HEK293 (cell line): ENCODE results near the gene CRYBG2.

Experiments
- CTCF ChIA-PET: fragments of 350-600 bp; formaldehyde crosslinking; extraction: SDS; loops from one replicate; lab custom pipeline; 2021; ENCODE audit warnings: antibody characterized with exemption; lab: Yijun Ruan, JAX
- POLR2A ChIA-PET: fragments of 300-600 bp; formaldehyde crosslinking; extraction: SDS; loops from one replicate; lab custom pipeline; 2020; ENCODE audit warnings: antibody characterized with exemption, inconsistent platforms; lab: Yijun Ruan, JAX
- H3K27ac ChIP-seq: fragments of 200-500 bp; sonication (Bioruptor generic); 2 replicates; pipeline ENCODE4 v1.5.1; 2014; ENCODE audit warnings: low read depth, low read length, control low read depth, inconsistent platforms; ENCODE audit errors: extremely low read depth
- H3K36me3 ChIP-seq, 2 experiments: fragments of 200-500 bp in 1 of 2; sonication (Bioruptor generic) in 1 of 2; 1 replicate in 1 of 2; 2 replicates in 1 of 2; pipeline ENCODE4 v1.5.1; 2014 to 2017; ENCODE audit warnings: inconsistent platforms in 2 of 2, low read length in 2 of 2; ENCODE audit not compliant: control insufficient read depth in 2 of 2, insufficient read depth in 1 of 2
- H3K4me1 ChIP-seq: fragments of 200-500 bp; sonication (Bioruptor generic); 2 replicates; pipeline ENCODE4 v1.5.1; 2014; ENCODE audit warnings: mild to moderate bottlenecking, low read length, inconsistent platforms; ENCODE audit not compliant: control insufficient read depth, insufficient read depth
- H3K4me3 ChIP-seq: 2 replicates; pipeline ENCODE4 v1.5.1; 2011; ENCODE audit warnings: low read depth, mild to moderate bottlenecking, control low read depth, low read length, moderate library complexity
- H3K9me3 ChIP-seq: fragments of 200-500 bp; sonication (Bioruptor generic); 2 replicates; pipeline ENCODE4 v1.5.1; 2014; ENCODE audit warnings: low read depth, low read length, inconsistent platforms; ENCODE audit not compliant: control insufficient read depth, insufficient read depth
- GFI1B ChIP-seq: fragments of 450-650 bp; formaldehyde crosslinking; IDR thresholded peaks from 2 replicates; pipeline ENCODE4 v1.5.1; 2016; ENCODE audit warnings: missing biosample characterization, missing genetic modification characterization
- GLIS1 ChIP-seq: fragments of 450-650 bp; formaldehyde crosslinking; IDR thresholded peaks from 2 replicates; pipeline ENCODE4 v1.5.1; 2016; ENCODE audit warnings: missing biosample characterization, missing genetic modification characterization
- HOXA7 ChIP-seq: sonication (generic); formaldehyde crosslinking; IDR thresholded peaks from 2 replicates; pipeline ENCODE4 v1.8.1; 2022; ENCODE audit warnings: missing genetic modification reagents, borderline replicate concordance
- HOXC10 ChIP-seq: sonication (generic); formaldehyde crosslinking; IDR thresholded peaks from 2 replicates; pipeline ENCODE4 v1.8.1; 2023; ENCODE audit warnings: mild to moderate bottlenecking, missing genetic modification reagents
- KLF10 ChIP-seq: fragments of 450-650 bp; IDR thresholded peaks from 2 replicates; pipeline ENCODE4 v1.5.1; 2018; ENCODE audit warnings: missing biosample characterization, mild to moderate bottlenecking, missing genetic modification characterization
- KLF9 ChIP-seq: fragments of 450-650 bp; formaldehyde crosslinking; IDR thresholded peaks from 2 replicates; pipeline ENCODE4 v1.5.1; 2016; ENCODE audit warnings: missing biosample characterization, missing genetic modification characterization, low read depth
- OVOL3 ChIP-seq: fragments of 450-650 bp; formaldehyde crosslinking; IDR thresholded peaks from 2 replicates; pipeline ENCODE4 v1.5.1; 2016; ENCODE audit warnings: missing biosample characterization, missing genetic modification characterization
- SP2 ChIP-seq: fragments of 450-650 bp; formaldehyde crosslinking; IDR thresholded peaks from 2 replicates; pipeline ENCODE4 v1.5.1; 2016; ENCODE audit warnings: missing biosample characterization, missing genetic modification characterization
- ZBTB48 ChIP-seq: fragments of 450-650 bp; formaldehyde crosslinking; IDR thresholded peaks from 2 replicates; pipeline ENCODE4 v1.5.1; 2016; ENCODE audit warnings: missing biosample characterization, missing genetic modification characterization
- ZFHX2 ChIP-seq: fragments of 450-650 bp; formaldehyde crosslinking; conservative IDR thresholded peaks from 2 replicates; pipeline ENCODE4 v1.5.1; 2016; ENCODE audit warnings: missing biosample characterization, missing genetic modification characterization
- ZFP3 ChIP-seq: fragments of 450-650 bp; formaldehyde crosslinking; IDR thresholded peaks from 2 replicates; pipeline ENCODE4 v1.5.1; 2016; ENCODE audit warnings: low read depth, missing biosample characterization, missing genetic modification characterization
- ZIC2 ChIP-seq: fragments of 450-650 bp; formaldehyde crosslinking; IDR thresholded peaks from 2 replicates; pipeline ENCODE4 v1.5.1; 2016; ENCODE audit warnings: missing biosample characterization, missing genetic modification characterization
- ZNF175 ChIP-seq: fragments of 450-650 bp; formaldehyde crosslinking; IDR thresholded peaks from 2 replicates; pipeline ENCODE4 v1.5.1; 2016; ENCODE audit warnings: missing biosample characterization, missing genetic modification characterization
- ZNF184 ChIP-seq: fragments of 450-650 bp; IDR thresholded peaks from 2 replicates; pipeline ENCODE4 v1.5.1; 2018; ENCODE audit warnings: missing biosample characterization, mild to moderate bottlenecking, missing genetic modification characterization
- ZNF211 ChIP-seq: fragments of 450-650 bp; formaldehyde crosslinking; IDR thresholded peaks from 2 replicates; pipeline ENCODE4 v1.5.1; 2016; ENCODE audit warnings: low read depth, missing biosample characterization, missing genetic modification characterization
- ZNF394 ChIP-seq: fragments of 450-650 bp; formaldehyde crosslinking; IDR thresholded peaks from 2 replicates; pipeline ENCODE4 v1.5.1; 2016; ENCODE audit warnings: missing biosample characterization, missing genetic modification characterization, mild to moderate bottlenecking, moderate library complexity, borderline replicate concordance
- ZNF501 ChIP-seq: fragments of 450-650 bp; formaldehyde crosslinking; IDR thresholded peaks from 2 replicates; pipeline ENCODE4 v1.5.1; 2016; ENCODE audit warnings: missing biosample characterization, missing genetic modification characterization
- ZNF529 ChIP-seq: fragments of 450-650 bp; formaldehyde crosslinking; IDR thresholded peaks from 2 replicates; pipeline ENCODE4 v1.5.1; 2017; ENCODE audit warnings: missing genetic modification characterization, missing biosample characterization; ENCODE audit not compliant: insufficient replicate concordance
- ZNF76 ChIP-seq: fragments of 450-650 bp; formaldehyde crosslinking; IDR thresholded peaks from 2 replicates; pipeline ENCODE4; 2016; ENCODE audit warnings: low read depth, missing biosample characterization, missing genetic modification characterization, borderline replicate concordance
- TF ChIP-seq, protein P1 (sequence below): fragments of 450-650 bp; formaldehyde crosslinking; IDR thresholded peaks from 2 replicates; pipeline ENCODE4 v1.5.1; 2016; ENCODE audit warnings: missing biosample characterization, missing genetic modification characterization
- TF ChIP-seq, protein P2 (sequence below): fragments of 450-650 bp; formaldehyde crosslinking; IDR thresholded peaks from 2 replicates; pipeline ENCODE4 v1.5.1; 2017; ENCODE audit warnings: missing biosample characterization, mild to moderate bottlenecking, missing genetic modification characterization, moderate library complexity
- TF ChIP-seq, protein P3 (sequence below): fragments of 450-650 bp; formaldehyde crosslinking; IDR thresholded peaks from 2 replicates; pipeline ENCODE4 v1.5.1; 2016; ENCODE audit warnings: missing biosample characterization, missing genetic modification characterization
- TF ChIP-seq, protein P4 (sequence below): fragments of 450-650 bp; formaldehyde crosslinking; IDR thresholded peaks from 2 replicates; pipeline ENCODE4 v1.5.1; 2016; ENCODE audit warnings: missing biosample characterization, missing genetic modification characterization
- TF ChIP-seq, protein P5 (sequence below): fragments of 450-650 bp; formaldehyde crosslinking; IDR thresholded peaks from 2 replicates; pipeline ENCODE4 v1.5.1; 2016; ENCODE audit warnings: missing biosample characterization, missing genetic modification characterization, low read depth
- TF ChIP-seq, protein P6 (sequence below): fragments of 450-650 bp; formaldehyde crosslinking; IDR thresholded peaks from 2 replicates; pipeline ENCODE4 v1.5.1; 2016; ENCODE audit warnings: missing biosample characterization, missing genetic modification characterization

The CRYBG2 gene

DNA sequence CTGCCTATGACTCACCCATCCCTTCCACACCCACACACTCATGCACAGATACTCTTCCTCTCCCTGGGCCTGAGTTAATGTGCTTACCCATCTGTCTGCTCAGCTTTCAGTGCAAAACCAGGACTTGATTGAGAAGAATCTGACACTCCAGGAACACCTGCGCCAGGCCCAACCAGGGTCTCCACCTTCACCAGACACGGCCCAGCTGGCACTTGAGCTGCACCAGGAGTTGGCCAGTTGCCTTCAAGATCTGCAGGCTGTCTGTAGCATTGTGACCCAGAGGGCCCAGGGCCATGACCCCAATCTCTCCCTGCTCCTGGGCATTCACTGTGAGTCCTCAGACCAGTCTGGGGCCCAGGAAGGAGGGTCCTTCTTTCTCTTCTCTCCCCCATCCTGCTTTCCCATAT is 77.5 kb downstream of the CRYBG2 start:
- TF ChIP-seq, protein P1, sequence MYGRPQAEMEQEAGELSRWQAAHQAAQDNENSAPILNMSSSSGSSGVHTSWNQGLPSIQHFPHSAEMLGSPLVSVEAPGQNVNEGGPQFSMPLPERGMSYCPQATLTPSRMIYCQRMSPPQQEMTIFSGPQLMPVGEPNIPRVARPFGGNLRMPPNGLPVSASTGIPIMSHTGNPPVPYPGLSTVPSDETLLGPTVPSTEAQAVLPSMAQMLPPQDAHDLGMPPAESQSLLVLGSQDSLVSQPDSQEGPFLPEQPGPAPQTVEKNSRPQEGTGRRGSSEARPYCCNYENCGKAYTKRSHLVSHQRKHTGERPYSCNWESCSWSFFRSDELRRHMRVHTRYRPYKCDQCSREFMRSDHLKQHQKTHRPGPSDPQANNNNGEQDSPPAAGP (tag by site-specific recombination), result peak; percentile 93; the same call in 1 of the 2 replicates
- TF ChIP-seq HOXC10 (CRISPR knock-in tag) (no peak), SP2 (tag by site-specific recombination) (no peak), ZNF211 (tag by site-specific recombination) (no peak), ZNF184 (no peak), KLF10 (tag by site-specific recombination) (no peak), ZNF76 (tag by site-specific recombination) (no peak), ZBTB48 (0 out of 2 replicates have a peak, but pooled peaks have one; percentile 74), ZIC2 (tag by site-specific recombination) (no peak), GFI1B (tag by site-specific recombination) (no peak), GLIS1 (tag by site-specific recombination) (no peak), ZFP3 (tag by site-specific recombination) (no peak), ZNF501 (tag by site-specific recombination) (no peak), ZNF529 (tag by site-specific recombination) (no peak), ZNF394 (tag by site-specific recombination) (peak; percentile 74; the same call in 1 of the 2 replicates), KLF9 (tag by site-specific recombination) (peak; percentile 49; the same call in 1 of the 2 replicates), ZFHX2 (peak; percentile 91), HOXA7 (CRISPR knock-in tag) (no peak), ZNF175 (tag by site-specific recombination) (no peak), OVOL3 (tag by site-specific recombination) (no peak)
- TF ChIP-seq, protein P2, sequence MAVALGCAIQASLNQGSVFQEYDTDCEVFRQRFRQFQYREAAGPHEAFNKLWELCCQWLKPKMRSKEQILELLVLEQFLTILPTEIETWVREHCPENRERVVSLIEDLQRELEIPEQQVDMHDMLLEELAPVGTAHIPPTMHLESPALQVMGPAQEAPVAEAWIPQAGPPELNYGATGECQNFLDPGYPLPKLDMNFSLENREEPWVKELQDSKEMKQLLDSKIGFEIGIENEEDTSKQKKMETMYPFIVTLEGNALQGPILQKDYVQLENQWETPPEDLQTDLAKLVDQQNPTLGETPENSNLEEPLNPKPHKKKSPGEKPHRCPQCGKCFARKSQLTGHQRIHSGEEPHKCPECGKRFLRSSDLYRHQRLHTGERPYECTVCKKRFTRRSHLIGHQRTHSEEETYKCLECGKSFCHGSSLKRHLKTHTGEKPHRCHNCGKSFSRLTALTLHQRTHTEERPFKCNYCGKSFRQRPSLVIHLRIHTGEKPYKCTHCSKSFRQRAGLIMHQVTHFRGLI (tag by site-specific recombination), result no peak
- TF ChIP-seq, protein P3, sequence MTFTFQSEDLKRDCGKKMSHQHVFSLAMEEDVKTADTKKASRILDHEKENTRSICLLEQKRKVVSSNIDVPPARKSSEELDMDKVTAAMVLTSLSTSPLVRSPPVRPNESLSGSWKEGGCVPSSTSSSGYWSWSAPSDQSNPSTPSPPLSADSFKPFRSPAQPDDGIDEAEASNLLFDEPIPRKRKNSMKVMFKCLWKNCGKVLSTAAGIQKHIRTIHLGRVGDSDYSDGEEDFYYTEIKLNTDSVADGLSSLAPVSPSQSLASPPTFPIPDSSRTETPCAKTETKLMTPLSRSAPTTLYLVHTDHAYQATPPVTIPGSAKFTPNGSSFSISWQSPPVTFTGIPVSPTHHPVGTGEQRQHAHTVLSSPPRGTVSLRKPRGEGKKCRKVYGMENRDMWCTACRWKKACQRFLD (tag by site-specific recombination), result no peak
- TF ChIP-seq, protein P4, sequence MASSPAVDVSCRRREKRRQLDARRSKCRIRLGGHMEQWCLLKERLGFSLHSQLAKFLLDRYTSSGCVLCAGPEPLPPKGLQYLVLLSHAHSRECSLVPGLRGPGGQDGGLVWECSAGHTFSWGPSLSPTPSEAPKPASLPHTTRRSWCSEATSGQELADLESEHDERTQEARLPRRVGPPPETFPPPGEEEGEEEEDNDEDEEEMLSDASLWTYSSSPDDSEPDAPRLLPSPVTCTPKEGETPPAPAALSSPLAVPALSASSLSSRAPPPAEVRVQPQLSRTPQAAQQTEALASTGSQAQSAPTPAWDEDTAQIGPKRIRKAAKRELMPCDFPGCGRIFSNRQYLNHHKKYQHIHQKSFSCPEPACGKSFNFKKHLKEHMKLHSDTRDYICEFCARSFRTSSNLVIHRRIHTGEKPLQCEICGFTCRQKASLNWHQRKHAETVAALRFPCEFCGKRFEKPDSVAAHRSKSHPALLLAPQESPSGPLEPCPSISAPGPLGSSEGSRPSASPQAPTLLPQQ, result no peak
- TF ChIP-seq, protein P5, sequence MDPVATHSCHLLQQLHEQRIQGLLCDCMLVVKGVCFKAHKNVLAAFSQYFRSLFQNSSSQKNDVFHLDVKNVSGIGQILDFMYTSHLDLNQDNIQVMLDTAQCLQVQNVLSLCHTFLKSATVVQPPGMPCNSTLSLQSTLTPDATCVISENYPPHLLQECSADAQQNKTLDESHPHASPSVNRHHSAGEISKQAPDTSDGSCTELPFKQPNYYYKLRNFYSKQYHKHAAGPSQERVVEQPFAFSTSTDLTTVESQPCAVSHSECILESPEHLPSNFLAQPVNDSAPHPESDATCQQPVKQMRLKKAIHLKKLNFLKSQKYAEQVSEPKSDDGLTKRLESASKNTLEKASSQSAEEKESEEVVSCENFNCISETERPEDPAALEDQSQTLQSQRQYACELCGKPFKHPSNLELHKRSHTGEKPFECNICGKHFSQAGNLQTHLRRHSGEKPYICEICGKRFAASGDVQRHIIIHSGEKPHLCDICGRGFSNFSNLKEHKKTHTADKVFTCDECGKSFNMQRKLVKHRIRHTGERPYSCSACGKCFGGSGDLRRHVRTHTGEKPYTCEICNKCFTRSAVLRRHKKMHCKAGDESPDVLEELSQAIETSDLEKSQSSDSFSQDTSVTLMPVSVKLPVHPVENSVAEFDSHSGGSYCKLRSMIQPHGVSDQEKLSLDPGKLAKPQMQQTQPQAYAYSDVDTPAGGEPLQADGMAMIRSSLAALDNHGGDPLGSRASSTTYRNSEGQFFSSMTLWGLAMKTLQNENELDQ, result no peak
- TF ChIP-seq, protein P6, sequence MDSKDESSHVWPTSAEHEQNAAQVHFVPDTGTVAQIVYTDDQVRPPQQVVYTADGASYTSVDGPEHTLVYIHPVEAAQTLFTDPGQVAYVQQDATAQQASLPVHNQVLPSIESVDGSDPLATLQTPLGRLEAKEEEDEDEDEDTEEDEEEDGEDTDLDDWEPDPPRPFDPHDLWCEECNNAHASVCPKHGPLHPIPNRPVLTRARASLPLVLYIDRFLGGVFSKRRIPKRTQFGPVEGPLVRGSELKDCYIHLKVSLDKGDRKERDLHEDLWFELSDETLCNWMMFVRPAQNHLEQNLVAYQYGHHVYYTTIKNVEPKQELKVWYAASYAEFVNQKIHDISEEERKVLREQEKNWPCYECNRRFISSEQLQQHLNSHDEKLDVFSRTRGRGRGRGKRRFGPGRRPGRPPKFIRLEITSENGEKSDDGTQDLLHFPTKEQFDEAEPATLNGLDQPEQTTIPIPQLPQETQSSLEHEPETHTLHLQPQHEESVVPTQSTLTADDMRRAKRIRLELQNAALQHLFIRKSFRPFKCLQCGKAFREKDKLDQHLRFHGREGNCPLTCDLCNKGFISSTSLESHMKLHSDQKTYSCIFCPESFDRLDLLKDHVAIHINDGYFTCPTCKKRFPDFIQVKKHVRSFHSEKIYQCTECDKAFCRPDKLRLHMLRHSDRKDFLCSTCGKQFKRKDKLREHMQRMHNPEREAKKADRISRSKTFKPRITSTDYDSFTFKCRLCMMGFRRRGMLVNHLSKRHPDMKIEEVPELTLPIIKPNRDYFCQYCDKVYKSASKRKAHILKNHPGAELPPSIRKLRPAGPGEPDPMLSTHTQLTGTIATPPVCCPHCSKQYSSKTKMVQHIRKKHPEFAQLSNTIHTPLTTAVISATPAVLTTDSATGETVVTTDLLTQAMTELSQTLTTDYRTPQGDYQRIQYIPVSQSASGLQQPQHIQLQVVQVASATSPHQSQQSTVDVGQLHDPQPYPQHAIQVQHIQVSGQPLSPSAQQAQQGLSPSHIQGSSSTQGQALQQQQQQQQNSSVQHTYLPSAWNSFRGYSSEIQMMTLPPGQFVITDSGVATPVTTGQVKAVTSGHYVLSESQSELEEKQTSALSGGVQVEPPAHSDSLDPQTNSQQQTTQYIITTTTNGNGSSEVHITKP (tag by site-specific recombination), result peak; percentile 72; the same call in 1 of the 2 replicates
- Histone ChIP-seq H3K36me3 (peaks cover 8 to 71% of the 10 kb centered on the region in 2 experiments; a peak in 1 of 3 replicates), H3K4me3 (no peak overlapping the region), H3K4me1 (0 out of 2 replicates have a peak, but pooled peaks cover 3% of the 10 kb centered on the region), H3K27ac (peak overlapping the region; percentile 0; the same call in 1 of the 2 replicates), H3K9me3 (no peaks in the 10 kb centered on the region)
- ChIA-PET CTCF (interaction anchor here (0.6 to 5.1 kb wide), 27 partner anchors 9 to 242 kb away, joined by 3 to 50 read pairs (median 5); partner anchors contain the start of genes CD52 and UBXN11), POLR2A (interaction anchor here (1.0 kb wide), 1 partner anchor 41 kb away, joined by 4 read pairs; no protein-coding TSS in a partner anchor)
